SIG-M5 treated with dmso at 0.1 percent for 504 hours (cell line): ENCODE data around the gene FAM181A.
A peak's percentile ranks its signal among the peaks of the same experiment; 100 is the strongest.

Experiments used
- DNase-seq: peaks from one replicate; lab custom pipeline; 2025; ENCODE audit not compliant: unreplicated experiment; lab: John Stamatoyannopoulos, UW

FAM181A gene

DNA sequence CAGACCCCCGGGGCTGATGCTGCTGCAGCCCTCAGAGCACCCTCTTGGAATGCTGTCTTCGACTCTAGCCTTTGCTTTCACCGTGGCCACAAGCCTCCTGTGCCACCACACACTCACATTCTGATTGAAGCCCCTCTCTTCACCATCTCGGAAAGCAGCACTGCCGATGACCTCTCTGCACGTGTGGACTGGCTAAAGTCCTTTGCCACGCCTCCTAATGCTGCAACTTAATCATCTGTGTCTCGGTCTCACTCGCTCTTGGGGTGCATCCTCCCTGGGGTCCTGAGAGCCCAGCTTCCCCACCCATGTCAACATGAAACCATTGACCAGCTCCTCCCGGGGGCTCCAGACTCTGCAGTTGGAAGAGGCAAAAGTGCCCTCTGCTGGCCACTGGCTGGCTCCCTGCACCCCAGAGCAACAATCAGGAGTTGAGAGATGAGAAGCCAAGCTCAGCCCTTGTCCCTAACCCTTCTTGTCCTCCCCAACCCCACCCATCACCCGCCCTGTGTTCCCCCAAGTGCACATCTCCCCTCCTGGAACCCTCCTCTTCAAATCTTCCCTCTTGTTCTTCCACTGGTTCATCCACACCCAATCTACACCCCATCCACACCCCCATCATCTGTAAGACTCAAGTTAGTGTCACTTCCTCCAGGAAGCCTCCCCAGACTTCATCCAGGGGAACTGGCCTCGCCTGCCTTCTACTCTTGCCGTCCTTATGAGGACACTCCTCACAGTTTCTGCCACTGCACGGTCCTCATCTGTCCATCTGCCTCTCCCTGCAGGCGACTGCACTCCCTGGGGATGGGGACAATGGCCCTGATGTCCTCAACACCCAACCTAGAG lies 23.6 kb upstream of the FAM181A start:
- DNase-seq, result no peak

DNA sequence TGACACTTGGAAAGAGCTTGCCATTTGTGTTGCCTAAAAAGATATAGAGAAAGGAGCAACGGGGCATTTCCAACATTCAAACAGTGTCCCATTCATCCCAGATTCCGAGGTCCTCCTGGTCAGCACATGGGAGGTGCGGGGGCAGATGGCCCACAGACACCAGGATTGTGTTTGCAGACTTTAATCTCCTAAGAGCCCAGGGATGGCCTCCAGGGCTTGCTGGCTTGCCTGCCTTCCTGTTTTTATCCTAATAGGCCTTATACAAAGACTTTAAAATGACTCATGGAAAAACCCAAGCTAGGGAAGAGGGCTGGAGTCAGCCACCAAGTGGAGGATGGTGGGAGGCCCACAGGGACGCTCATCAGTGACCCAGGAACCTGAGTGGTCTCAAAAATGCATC lies 21.5 kb upstream of the FAM181A start:
- DNase-seq, result no peak

GRCh38 chr14:93906341-93907329 lies 20.5 kb upstream of the FAM181A start:
- peak; percentile 41 for DNase-seq

DNA sequence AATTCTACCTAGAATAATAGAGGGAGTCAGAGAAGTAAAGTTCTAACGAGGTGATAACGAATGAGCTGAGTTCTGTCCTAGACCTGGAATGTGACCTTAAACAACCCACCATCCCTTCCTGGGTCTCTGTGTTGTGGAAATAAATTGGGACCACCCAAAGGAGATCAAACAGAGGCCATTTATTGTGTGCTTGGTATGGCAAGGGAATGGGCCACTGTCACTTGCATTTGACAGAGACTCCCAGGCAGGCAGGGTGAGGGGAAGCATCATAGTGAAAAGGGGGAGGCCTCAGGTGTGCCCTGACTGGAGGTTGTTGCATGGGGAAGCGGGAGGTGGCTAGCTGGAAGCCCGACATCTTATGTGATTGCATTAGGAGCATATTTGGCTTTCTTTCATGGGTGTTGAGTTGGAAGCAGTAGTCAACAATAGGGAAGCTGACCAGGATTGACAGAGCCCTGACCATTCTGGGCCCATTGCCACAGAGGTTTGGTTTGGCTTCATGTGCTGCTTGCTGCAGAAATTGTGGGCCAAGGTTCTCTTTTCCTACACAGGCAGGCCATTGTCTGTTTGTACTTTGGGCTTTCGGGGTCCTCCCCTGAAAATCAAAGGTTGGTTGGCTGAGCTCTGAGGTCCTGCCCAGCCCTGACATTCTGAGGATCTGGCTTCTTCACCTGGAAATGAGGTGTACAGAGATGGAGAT lies 17.6 kb upstream of the FAM181A start:
- DNase-seq, result no peak

GRCh38 chr14:93911975-93912615 lies 15.0 kb upstream of the FAM181A start:
- DNase-seq, result no peak

GRCh38 chr14:93912782-93913181 lies 14.4 kb upstream of the FAM181A start:
- no peak for DNase-seq

DNA sequence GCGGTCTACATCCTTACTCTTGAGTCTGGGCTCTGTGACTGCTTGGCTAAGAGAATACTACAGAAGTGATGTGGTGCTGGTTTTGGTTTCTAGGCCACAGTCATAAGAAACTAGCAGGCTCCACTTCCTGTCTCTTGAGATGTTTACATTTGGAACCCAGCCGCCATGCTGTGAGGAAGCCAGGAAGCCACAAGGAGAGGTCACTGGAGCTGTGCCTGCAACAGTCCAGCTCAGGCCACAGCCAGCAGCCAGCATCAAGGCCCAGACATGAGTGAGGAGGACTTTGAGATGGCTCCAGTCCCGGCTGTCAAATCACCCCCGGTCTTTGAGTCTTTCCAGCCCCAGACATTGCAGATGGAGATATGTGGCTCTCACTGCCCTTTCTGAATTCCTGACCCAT lies 12.9 kb upstream of the FAM181A start:
- DNase-seq, result no peak

DNA sequence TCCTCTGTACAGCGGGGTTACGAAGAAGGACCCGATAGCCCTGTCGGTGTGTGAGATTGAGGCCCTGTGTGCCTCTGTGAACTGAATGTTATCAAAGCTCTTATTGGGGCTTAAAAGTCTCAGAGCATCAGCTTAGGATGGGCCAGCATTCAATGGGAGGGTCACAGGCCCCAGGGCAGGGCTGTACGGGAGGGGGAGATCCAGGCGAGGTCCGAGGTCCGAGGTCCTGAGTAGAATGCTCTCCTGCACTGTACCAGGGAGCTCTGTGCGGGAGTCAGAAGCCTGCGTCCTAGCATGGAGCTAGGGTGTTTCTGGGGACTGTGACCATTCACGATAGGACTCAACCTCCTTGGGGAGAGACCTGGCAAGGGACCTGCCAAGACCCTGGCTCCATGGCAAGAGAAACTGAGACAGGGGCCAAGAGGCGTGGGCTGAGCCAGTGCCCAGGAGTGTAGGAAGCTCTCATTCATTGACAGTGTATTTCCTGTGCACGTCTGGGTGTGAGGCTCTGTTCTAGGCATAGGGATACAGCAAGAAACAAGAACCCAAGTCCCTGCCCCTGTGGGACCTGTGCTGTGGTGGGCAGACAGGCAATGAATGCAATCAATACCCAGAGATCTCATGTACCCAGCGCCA lies 12.0 kb upstream of the FAM181A start:
- DNase-seq, result no peak

GRCh38 chr14:93915800-93916199 lies 11.3 kb upstream of the FAM181A start:
- DNase-seq, result no peak

GRCh38 chr14:93916498-93916897 lies 10.6 kb upstream of the FAM181A start:
- DNase-seq, result no peak

DNA sequence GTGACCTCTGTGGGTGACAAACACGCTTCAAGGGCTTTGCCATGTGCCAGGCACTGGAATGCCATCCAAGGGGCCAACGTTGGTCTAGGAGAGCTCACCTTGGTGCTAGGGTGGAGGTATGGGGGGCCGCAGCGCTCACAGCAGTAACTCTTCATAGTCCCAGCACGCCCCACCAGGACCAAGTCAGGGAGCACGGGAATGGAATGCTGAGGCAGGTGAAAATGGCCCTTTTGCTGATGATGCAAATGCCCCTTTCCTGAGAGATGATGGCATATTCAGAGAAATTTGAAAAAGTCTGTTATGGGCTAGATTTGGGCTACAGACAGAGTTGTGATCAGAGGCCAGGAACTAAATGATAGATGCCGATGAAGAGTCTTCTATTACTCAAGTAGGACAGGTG lies 10.0 kb upstream of the FAM181A start:
- no peak for DNase-seq

- no peak for DNase-seq
These were observed 5.9 kb upstream of the FAM181A start for GRCh38 chr14:93921001-93921806.

- no peak for DNase-seq
These were observed 3.5 kb upstream of the FAM181A start for GRCh38 chr14:93923626-93924025.

- no peak for DNase-seq
These were observed 2.4 kb upstream of the FAM181A start for GRCh38 chr14:93924592-93925355.

DNA sequence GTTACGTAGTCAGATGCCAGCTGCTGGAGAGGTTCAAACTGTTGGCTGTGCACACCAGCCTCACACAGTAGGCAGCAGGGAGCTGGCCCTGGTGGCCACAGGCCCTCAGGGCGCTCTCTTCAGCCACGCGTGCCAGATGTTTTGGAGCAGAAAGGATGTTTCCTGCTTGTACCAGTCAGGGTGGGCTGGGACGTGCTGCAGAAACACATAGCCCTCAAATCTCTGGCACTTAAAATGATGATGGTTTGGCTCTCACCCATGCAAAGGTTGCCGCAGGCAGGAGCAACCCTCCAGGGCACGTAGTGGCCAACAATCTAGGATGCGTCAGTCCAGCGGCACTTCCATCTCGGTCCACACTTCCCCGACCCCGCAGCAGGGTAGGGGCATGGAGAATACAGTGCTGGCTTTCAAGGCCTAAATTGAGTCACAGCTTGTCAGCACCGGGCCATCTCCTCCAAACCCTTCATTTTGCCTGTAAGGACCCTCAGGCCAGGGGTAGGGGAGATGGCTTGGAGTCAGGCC lies 1.7 kb upstream of the FAM181A start:
- no peak for DNase-seq

DNA sequence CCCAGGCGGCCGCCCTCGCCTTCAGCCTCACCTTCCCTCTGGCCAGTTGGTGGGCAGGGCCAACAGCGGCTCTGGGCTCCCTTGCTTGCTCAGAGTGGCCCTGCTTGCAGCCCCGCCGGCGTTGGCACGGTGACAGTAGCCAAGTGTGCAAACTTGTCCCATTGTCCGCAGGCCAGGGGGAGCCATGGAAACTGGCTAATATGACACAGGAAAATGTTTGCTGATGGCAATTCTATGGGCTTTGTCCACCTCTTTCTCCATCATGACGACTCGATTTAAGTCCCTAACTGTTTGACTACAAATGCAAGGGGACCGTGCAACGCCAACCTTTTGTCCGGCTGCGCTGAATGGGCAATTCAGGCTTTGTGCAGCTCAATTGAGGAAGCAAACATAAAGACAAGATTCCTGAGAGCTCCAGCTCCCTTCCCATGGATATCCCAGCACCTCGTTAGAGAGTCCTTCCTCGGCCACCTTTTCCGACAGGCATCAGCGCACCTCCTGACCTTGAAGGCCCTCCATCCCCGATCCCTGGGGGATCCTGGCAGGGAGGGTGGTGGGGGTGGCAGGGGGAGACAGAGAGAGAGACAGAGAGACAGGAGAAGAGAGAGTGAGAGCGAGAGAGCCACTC lies 785 bp upstream of the FAM181A start:
- DNase-seq, result no peak

DNA sequence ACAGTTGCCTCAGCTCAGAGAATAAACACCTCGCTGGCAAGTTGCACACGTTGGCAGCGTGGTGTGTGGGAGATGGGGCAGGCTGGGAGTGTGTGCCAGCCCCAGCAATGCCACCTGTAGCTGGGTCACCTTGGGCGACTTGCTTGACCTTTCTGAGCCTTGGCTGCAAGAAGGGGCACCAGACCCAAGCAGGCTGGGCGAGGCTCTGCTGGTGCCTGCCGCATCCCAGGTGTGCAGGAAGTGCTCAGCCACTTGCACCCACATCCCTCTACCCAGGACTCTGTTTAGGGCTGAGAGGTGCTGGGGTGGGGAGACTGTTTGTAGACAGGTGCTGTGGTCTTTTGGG lies 629 bp downstream of the FAM181A start:
- no peak for DNase-seq
